GM10266 (cell line): ENCODE measurements around the gene ARHGAP1.

Source experiments
- DNase-seq: peaks from one replicate; pipeline ENCODE4 v3.0.0; 2012; ENCODE audit errors: extremely low spot score
- TF ChIP-seq, protein P1 (sequence below): IDR thresholded peaks from 2 replicates; pipeline ENCODE4 v1.5.1; 2012; ENCODE audit warnings: mild to moderate bottlenecking, low read depth; ENCODE audit not compliant: control insufficient read depth, insufficient read depth; ENCODE audit errors: missing control alignments

Gene ARHGAP1

DNA sequence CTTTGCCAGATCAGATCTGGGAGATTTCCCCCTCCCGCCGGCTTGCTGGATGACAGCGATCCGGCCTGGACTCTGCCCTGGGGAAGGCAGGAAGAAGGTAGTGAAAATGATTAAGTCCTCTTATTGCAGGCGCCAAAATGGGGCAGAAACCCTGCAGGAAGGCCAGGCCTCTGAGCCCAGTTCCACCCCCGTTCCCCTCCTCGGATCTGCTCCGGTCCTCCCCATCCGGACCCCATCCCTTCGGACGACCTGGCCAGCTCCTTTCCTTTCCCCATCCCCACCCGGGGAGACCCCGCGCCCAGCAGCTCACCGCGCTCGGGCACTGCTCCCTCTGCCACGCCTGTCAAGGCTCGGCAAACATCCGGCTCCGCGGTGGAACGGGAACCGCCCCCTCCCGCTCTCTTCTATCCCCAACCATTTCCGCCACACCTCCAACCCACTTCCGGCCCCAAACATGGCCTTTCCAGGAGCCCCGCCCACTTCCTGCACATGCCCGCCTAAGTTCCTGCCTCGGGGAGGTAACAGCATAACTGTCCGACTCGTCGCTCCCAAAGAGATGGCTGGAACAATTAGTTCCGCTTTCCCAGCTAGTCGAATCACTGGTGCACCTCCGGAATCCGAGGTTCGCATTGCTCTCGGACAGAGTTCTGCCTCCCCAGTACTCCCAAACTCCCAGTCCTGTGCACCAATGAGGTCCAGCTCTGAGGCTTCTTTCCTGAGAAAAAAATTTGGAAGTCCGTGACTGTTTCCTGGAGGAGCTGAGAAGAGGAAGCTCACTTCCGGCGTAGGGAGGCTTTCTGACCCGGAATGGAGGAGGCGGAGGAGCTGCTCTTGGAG is at the start of gene ARHGAP1, which contains the start of gene ZNF408:
TSS of gene ARHGAP1 (minus strand) at position 379 of the 837 bp plus-strand sequence. CDS start 4,512 bp downstream, outside the sequence.
TSS of gene ZNF408 (plus strand) at position 791 of the 837 bp plus-strand sequence. CDS start at position 808, 17 bp downstream.
- TF ChIP-seq, protein P1, sequence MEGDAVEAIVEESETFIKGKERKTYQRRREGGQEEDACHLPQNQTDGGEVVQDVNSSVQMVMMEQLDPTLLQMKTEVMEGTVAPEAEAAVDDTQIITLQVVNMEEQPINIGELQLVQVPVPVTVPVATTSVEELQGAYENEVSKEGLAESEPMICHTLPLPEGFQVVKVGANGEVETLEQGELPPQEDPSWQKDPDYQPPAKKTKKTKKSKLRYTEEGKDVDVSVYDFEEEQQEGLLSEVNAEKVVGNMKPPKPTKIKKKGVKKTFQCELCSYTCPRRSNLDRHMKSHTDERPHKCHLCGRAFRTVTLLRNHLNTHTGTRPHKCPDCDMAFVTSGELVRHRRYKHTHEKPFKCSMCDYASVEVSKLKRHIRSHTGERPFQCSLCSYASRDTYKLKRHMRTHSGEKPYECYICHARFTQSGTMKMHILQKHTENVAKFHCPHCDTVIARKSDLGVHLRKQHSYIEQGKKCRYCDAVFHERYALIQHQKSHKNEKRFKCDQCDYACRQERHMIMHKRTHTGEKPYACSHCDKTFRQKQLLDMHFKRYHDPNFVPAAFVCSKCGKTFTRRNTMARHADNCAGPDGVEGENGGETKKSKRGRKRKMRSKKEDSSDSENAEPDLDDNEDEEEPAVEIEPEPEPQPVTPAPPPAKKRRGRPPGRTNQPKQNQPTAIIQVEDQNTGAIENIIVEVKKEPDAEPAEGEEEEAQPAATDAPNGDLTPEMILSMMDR, result no peak
- peak; percentile 95 for DNase-seq

GRCh38 chr11:46747150-46747549 is 46.7 kb upstream of the ARHGAP1 start:
- TF ChIP-seq, protein P1, result no peak

GRCh38 chr11:46745995-46746394 is 45.6 kb upstream of the ARHGAP1 start:
- TF ChIP-seq, protein P1, result no peak
- no peak for DNase-seq

More at GRCh38 chr11:46747150-46747549, 46.7 kb upstream of the ARHGAP1 start:
- DNase-seq, result no peak

GRCh38 chr11:46745328-46745727 is 44.9 kb upstream of the ARHGAP1 start:
- no peak for DNase-seq
- TF ChIP-seq, protein P1, result no peak

DNA sequence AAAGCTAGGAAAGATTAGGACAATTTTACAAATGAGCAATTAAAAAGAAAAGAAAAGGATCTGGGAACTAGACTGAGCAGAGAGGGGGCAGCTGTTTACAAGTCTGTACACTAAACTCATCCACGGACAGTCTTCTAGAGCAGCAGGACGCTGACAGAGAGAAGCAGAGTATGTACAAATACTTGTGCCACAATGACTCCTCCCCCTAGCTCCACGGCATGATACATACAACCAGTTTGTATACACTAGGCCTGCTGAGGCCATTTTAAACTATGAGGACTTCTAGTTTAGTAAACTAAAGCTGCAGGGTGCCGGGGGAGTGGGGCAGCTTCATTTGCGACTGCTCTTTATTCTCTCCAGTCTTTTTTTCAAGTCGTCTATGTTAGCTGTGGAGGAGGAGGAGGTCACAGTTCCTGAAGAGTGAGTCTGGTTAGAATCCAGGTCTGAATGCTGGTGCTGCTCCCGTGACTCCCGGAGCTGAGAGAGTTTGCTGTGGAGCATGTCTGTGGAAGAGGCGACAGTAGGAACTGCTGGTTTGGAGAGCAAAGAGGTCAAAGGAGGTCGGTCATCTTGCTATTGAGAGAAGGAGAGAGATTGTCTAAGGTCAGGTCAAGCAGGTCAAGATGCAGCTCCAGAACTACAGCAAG is 43.4 kb upstream of the ARHGAP1 start:
- no peak for DNase-seq

DNA sequence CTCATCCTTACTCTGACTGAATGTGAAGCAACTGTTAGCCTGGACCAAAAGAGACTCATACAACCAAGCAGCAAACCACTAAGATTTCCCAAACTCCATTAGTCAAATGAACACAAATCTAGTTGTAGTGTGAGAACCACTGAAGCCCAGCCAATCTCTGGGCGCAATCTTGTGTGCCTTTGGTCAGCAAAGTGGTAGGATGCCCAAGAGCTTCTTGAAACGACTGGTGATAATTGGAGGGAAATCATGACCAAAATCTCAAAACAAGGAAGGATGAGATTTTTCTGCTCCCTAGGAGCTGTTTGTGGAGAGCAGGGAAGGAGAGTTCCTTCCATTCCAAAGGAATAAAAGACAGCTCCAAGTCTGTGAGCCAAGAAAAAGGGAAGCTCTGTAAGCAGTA is 42.6 kb upstream of the ARHGAP1 start:
- no peak for DNase-seq
- TF ChIP-seq, protein P1, result no peak

More for the DNA sequence above, 43.4 kb upstream of the ARHGAP1 start:
- TF ChIP-seq, protein P1, result no peak
